ENCODE results near the gene IRX1.

DNA sequence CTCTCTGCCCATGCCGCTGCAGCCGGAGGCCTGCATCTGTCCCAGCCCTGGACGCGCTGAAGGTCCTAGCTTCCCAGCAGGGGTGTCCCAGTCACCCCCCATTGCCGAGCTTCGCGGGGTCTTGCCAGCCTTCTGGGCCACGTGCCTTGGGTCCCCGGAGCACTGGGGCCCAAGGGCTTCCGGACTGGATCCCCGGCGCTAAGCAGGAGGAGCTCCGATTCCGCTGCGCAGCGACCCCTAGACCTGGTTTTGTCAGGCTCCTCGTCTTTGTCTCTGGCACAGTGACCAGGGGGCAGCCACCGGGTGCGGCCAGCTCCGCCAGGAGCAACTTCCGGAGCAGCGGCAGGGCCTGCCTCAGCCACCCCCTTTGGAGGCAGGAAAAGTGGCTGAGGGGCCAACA is 3.3 kb upstream of the IRX1 start:
- no peak for TF ChIP-seq CTCF (IDR thresholded peaks at IDR 0.05; ENCODE audit: insufficient read depth, low read length, poor library complexity, severe bottlenecking)
- no peak for TF ChIP-seq EZH2phosphoT487 (conservative IDR thresholded peaks at IDR 0.05; ENCODE audit: low read length)
